Activated CD4-positive, CD25-positive, alpha-beta regulatory T cell treated with anti-CD3 and anti-CD28 coated beads, Interleukin-2, amount 50 U/mL, for 72 hours (primary cell): Measurements from ENCODE around the gene NFRKB.

Source experiments
- DNase-seq: peaks from one replicate; pipeline ENCODE4 v3.0.0; 2021

The NFRKB gene

DNA sequence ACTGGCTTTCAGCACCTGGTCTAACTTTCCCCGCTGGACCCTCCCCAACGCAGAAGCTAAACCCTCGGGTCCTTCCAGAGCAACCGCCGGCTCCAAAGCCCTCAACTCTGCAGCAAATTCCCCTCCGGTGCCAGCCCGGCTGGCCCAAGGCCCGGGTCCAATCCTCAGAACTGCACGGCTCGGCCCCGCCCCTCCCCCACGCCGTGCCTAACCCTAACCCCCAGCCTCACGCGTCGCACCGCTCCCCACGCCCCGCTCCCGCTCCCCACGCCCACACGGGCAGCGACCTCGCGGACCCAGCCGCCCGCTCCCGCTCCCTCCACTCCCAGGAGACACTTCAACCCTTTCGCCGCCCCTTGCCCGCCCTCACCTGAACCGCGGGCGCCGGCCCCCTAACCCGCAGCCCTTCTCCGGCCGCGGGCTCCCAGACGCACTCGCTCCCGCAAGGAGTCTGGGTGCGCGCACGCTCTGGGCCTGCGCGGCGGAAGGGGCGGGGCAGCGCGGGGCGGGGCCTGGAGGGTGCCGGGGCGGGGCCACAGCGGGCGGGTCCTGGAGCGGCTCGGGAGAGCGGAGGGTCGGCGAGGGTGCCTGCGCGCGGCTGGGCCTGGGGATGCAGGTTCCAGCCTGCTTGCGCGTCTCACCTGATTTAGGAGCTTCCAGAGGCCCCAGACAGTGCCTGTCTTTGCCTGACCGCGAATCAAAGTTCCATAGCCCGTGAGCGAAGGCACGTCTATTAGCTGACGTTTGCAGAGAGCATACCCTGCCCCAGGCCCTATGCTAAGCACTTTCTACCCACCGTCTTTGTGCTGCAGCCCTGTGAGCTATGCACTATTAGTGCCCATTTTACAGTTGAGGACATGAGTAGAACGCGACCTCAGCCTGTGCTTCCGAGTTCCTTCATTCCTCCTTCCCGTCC lies at the start of gene NFRKB:
Gene NFRKB, minus strand, starts transcription at position 453 of the 916 bp plus-strand sequence. CDS start 2,729 bp downstream, outside the sequence.
- peak; percentile 91 for DNase-seq

GRCh38 chr11:129944696-129945095 lies 49.3 kb upstream of the NFRKB start:
- DNase-seq, result no peak

DNA sequence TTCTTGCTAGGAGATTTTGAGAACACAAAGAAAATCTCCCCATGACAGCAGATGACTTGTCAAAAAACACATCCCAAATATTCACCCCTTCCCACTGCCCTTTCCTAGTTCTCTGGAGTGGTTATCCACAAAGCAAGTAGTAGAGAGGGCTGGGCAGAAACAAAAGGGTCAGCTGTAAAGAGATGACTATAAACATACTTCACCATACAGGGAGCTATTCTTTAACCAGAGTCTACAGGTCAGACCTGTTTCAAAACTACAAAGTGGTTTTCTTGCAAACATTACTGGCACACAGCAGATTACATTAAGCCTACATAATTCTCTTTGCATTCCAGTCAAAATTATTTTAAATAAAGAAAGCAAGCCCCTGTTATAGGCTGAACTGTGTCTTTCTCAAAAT lies 47.7 kb upstream of the NFRKB start:
- DNase-seq, result no peak

DNA sequence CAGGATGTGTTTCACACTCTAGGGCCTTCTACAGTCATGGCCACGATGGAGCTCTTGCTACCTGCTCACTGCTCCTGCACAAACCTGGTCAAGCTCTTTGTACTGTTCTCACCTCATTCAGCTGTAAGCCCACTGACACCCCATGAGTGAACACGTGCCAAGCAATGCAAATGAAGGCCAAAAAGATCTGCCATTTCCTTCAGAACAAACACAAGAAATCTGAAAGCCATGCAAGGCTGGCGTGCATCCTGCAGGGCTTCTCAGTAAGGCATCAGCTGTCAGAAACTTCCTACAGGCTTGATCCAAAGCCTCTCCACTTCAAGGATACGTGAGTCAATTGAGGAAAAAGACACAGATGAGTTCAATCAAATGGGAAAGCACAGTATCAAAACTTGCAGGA lies 44.1 kb upstream of the NFRKB start:
- DNase-seq, result no peak

DNA sequence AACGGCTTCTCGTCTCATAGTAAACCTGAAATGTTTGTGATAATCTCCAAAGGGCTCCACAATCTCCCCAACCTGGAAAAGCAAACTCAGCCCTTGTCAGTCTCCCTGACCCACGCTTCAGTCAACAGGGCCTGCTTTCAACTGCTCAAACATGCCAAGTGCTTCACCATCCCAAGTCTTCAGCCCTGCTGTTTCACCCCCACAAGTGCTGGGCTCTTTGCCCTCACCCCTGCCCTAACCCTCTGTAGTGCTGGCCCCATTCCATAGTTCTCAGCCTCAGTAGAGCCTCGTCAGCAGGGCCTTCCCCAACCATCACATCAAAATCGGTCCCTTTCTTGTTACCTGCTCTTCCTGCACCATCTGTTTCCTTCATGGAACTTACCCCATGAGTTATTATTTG lies 43.4 kb upstream of the NFRKB start:
- DNase-seq, result no peak

- DNase-seq, result no peak
Measured at GRCh38 chr11:129937592-129938238, 42.3 kb upstream of the NFRKB start.

DNA sequence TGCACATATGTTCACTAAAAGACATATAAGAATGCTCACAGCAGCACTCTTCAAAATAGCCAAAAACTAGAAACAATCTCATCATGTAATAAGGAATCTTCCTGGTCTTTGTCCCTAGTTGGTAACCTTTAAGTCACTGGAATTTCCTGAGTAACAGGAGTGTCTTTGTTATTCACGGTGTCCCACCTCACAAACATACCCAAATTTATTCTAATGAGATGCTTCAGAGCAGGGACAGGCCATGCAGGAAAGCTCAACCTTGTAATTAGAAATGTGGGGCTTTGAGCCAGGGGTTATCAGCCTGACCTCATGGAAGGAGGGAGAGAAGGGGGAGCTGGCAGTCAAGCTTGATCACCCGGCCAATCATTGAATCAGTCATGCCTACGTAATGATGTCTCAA lies 40.3 kb upstream of the NFRKB start:
- DNase-seq, result no peak

DNA sequence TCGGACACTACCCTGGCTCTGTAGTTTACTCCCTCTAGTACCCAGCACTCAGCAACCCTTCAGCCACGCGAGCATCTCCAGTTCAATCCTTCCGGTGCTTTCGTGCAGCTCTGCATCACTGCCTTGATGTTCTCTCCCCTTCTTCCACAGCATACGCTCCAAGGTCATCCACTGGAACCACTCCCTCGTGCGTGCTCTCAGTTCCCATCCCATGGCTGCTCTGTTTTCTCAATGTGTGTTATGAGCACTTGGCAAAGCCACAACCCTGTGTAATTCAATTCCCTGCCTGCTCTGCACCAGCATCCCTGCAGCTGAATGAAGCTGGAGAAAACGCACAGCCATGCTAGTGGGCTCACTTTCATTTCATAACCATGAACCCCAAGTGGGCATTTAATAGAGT lies 38.5 kb upstream of the NFRKB start:
- DNase-seq, result no peak

- no peak for DNase-seq
Measured at GRCh38 chr11:129933262-129933661, 37.9 kb upstream of the NFRKB start.

GRCh38 chr11:129932381-129933067 lies 37.1 kb upstream of the NFRKB start:
- DNase-seq, result no peak

- DNase-seq, result no peak
Measured at GRCh38 chr11:129930743-129931142, 35.4 kb upstream of the NFRKB start.

DNA sequence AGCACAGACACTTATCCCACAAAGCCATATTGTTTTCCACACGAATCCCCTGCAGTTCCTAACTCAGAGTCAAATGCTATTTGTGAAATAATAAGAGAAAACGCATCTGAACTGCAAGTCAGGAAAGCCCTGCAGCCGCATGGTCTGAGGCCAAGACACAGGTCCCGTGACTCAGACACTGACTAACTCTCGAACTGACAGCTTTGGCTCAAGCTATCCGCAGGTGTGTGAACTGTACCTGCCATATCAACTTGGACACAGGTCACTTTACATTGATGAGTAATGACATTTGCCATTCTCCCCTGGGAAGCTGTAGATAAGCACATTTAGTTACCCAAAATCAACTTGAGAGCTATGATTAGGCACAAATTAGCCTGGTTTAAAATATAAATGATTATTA lies 34.9 kb upstream of the NFRKB start:
- DNase-seq, result no peak

DNA sequence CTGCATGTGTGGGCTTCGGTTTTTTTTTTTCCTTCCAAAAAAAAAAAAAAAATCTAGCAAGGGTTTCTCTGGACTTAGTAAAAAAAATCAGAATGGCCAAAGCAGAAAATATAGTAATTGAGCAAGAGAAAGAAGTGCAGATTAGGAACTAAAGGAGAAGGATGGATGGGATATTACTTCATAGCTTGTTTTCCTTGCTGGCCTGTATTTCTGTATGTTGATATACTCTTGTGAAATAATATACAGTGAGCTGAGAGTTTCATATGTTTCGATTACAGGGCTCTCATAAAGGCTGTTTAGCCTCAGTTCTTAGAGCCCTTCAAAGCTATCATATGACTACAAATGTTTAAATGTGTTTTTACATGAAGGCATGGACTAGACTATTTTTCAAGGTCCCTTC lies 34.3 kb upstream of the NFRKB start:
- DNase-seq, result no peak

DNA sequence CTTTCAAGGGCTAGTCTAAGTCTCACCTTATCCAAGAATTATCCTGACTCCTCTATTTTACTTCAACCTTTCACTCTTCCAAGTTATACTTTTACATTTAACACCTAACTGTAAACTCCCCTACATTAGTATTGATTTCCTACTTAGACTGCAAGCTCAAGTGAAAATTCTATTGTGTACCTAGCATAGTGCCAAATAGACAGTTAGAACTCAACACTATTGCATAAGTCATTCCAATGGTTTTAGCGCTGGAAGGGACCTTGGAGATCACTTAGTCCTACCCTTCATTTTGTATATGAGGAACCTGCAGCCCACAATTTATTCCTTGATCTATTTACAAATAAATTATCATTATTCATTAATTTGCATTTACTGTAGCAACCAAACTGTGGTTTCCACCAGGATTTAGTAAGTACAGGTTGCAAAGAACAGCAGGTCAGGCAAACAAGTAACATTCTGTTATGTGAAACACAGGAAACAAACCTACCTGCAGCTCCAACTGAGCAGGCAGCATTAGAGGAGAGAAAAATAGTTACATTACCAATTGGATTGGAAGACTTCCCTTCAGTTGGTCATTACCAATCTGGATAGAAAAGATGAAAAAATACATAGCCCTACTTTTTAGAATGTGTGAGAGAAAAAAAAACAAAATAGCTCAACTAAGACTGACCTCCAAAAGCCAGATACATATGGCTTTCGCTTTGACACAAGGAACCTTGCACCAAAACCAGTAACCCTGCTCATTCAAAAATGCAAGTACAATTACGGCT lies 33.7 kb upstream of the NFRKB start:
- DNase-seq, result no peak

GRCh38 chr11:129922674-129923073 lies 27.3 kb upstream of the NFRKB start:
- DNase-seq, result no peak

DNA sequence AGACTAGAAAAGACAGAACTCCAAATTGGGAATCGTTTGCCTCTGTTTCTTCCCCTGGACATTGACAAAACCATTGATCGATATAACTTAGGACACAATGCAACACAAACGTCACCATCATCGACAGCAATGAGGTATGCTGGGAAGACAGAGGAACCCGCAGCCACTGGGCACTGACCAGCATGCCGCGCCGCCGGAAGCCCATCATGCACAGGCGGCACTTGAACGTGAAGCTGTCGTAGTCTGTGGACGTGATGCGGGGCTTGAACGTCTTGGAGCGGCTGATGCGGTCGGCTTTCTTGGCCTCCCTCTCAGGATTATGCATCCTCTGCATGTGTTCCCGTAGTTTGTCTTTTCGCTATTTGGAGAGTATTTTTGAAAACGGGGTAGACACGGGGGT lies 23.0 kb upstream of the NFRKB start:
- DNase-seq, result no peak

- no peak for DNase-seq
Measured at GRCh38 chr11:129917231-129917630, 21.9 kb upstream of the NFRKB start.

DNA sequence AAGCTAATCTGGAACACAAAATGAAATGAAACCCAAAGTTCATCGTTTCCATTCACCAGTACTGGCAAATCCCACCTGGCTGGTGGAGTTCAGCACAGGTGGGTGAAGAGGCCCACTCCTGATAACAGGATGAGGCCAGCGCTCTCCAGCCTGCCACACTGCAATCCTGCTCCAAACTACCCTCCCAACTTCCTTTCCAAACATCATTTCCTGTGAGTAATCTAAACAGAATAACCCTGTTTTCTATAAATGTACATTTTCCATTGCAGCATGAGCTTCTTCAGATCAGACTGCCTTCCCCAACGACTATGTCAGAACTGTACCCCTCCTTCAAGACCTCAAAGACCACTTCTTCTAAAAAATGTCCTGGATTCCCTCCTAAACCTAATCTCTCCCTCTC lies 15.9 kb upstream of the NFRKB start:
- no peak for DNase-seq

DNA sequence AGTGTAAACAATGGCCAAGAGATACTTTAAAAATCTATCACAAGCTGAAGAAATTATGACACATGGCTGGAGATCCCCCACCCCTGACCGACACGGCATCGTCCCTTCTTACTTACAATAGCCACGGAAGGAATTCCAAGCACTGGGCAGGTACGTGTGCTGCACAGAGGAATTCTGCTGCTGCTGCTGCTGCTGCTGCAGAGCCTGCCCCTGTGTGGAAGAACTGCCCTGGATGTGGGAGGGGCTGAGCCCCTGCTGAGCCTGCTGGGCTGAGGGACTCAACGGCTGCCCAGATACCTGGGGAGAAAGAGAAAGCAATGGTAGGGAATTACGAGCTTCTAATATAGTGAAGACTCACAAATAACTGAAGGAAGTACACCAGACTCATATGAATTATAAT lies 15.0 kb upstream of the NFRKB start:
- DNase-seq, result no peak

- DNase-seq, result no peak
Measured at GRCh38 chr11:129905402-129905801, 10.0 kb upstream of the NFRKB start.

DNA sequence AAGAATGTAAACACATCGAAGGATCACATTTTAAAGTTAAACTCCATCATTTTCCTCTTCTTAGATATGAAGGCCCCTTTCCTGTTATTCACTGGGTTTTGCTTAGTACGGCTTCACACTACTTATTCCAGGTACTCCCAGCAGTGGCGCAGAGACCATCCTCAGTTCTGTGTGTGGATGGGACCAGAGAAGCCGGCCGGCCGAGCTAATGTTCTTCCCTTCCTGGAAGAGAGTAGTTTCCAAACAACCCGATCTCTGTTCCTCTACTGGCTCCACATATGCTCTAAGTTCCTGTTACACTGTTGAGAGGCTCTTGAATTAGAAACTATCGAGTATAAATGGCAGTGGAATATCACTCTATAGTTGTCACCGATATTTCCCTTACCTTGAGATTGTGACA lies 684 bp upstream of the NFRKB start:
- DNase-seq, result no peak

DNA sequence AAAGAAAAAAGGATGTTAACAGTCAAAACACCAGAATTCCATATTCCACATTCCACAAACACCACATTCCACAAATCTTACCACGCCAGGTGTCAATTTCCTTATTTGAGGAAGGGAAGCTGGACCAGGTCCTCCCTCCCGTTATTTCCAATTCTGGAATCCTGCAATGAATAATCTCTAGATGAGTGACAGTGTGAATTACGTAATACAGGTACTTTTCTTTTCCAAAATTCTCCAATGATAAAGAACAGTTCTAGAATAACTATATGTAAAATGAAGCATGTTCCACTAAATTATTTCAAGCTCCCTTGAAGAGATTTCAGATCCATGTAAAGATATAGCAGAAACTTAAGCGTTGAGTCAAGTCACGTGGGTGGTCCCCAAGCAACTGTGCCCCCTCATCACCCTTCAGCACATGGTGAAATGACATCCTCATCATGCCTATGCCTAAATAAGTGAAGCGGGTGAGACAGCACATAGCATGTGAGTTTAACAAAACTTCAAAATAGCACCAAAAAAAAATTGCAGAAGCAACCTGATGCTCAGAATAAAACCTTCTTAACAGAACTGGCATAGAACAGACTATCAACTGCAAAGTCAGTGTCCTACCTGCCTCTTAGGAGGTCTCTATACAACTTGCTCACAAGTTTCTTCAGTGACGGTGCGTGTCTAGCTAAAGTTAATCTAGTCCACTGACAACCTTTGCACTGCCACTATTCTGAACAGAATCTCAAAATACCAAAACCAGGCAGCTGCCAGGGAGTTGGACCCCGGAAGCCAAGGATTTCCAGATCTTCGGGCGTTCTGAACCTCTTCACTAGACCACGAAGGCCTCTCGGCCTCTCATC lies 876 bp downstream of the NFRKB start:
- no peak for DNase-seq
